Testis (tissue), 3 donors: ENCODE data around the gene TARDBP. TPM values are rescaled to one million over a fixed set of nuclear protein-coding genes. Genes with fewer than 3 reads are reported as not detected.
"Not testable (repeated sequence)": the region's sequence is repeated elsewhere in the genome, so short reads cannot be mapped to it uniquely, and the experiment has no call there.

ENCODE experiments used
- DNase-seq: peaks from one replicate; pipeline ENCODE4 v3.0.0-alpha.2; 2019
- H3K27ac ChIP-seq, 2 donors: fragments of 200-600 bp; sonication (generic); one replicate each; pipeline ENCODE4 v1.5.1; 2019
- H3K27me3 ChIP-seq: fragments of 200-600 bp; sonication (generic); one replicate; pipeline ENCODE4 v1.5.1; 2019
- H3K36me3 ChIP-seq: fragments of 200-600 bp; sonication (generic); one replicate; pipeline ENCODE4 v1.5.1; 2017; ENCODE audit warnings: low read depth; ENCODE audit errors: missing control alignments
- H3K4me1 ChIP-seq: fragments of 200-600 bp; sonication (generic); one replicate; pipeline ENCODE4 v1.5.1; 2019
- H3K4me3 ChIP-seq, 2 donors: fragments of 200-600 bp; sonication (generic); one replicate each; pipeline ENCODE4 v1.5.1; 2017 to 2019
- H3K9me3 ChIP-seq: fragments of 200-600 bp; sonication (generic); one replicate; pipeline ENCODE4 v1.5.1; 2017
- CTCF ChIP-seq, 3 experiments: fragments of 450-650 bp in 2 of 3; fragments of 200-600 bp in 1 of 3; sonication (generic) in 1 of 3; IDR thresholded peaks; one replicate each; pipeline ENCODE4 v1.5.1; 2016 to 2019; ENCODE audit warnings: antibody characterized with exemption in 3 of 3, mild to moderate bottlenecking in 2 of 3, moderate library complexity in 1 of 3
- POLR2A ChIP-seq: fragments of 450-650 bp; IDR thresholded peaks from one replicate; pipeline ENCODE4 v1.6.1; 2017; ENCODE audit warnings: antibody characterized with exemption, mild to moderate bottlenecking, moderate library complexity
- WGBS, 2 donors: methylation state at CpG; one replicate each; pipeline ENCODE4 v1.1.5; 2018; 5-methylcytosine and 5-hydroxymethylcytosine counted together
- intact Hi-C: fragments of 100-400 bp; cut with DNase I; formaldehyde crosslinking; loops from one replicate; pipeline ENCODE4 v1.15.1; 2023; ENCODE audit warnings: low total_unique reads
- polyA plus RNA-seq: library from polyadenylated mRNA; stranded (reverse); fragments of 350-450 nt; fragmentation: Illumina TruSeq; extraction: RNeasy Lipid Tissue Mini Kit (QIAGEN cat#74804); gene quantifications from one replicate; pipeline ENCODE4 v1.2.3, GENCODE V29; 2014; ENCODE audit warnings: low read depth, low replicate concordance; ENCODE audit not compliant: insufficient read depth
- total RNA-seq, 2 donors: library from RNA; depleted of rRNA; stranded (reverse); fragments of >200 nt; gene quantifications; one replicate each; pipeline ENCODE4 v1.2.3, GENCODE V29; 2016

TARDBP gene
- total and polyA plus RNA-seq, 3 donors from 2014 or later = 142 to 207 (median 185) TPM

GRCh38 chr1:11013160-11013531 lies 692 bp downstream of the TARDBP start:
- DNase-seq = no peak
- Histone ChIP-seq H3K9me3 (no peaks in the 10 kb centered on the region), H3K36me3 (no peaks in the 10 kb centered on the region), H3K27me3 (no peaks in the 10 kb centered on the region), H3K4me3 (peak overlapping the region; percentile 100), H3K27ac (peak overlapping the region; percentile 97 to 99), H3K4me1 (peaks cover 16% of the 10 kb centered on the region)
- intact Hi-C loops = no loop called here
- WGBS, 2 donors = 0 to 4% methylated on average over 8 to 11 of the region's 11 CpGs
- TF ChIP-seq POLR2A (no peak), CTCF (IDR thresholded peaks at IDR 0.05) (no peak)

DNA sequence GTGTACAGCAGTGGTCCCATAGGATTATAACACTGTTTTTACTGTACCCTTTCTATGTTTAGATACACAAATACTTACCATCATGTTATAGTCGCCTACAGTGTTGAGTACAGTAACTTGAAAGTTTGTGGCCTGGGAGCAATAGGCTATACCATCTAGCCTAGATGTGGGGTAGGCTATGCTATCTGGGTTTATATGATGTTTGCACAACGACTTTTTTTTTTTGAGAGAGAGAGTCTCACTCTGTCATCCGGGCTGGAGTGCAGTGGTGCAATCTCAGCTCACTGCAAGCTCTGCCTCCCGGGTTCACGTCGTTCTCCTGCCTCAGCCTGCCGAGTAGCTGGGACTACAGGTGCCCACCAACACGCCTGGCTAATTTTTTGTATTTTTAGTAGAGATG lies 6.9 kb downstream of the TARDBP start:
- not testable (repeated sequence) for H3K4me1 ChIP-seq

DNA sequence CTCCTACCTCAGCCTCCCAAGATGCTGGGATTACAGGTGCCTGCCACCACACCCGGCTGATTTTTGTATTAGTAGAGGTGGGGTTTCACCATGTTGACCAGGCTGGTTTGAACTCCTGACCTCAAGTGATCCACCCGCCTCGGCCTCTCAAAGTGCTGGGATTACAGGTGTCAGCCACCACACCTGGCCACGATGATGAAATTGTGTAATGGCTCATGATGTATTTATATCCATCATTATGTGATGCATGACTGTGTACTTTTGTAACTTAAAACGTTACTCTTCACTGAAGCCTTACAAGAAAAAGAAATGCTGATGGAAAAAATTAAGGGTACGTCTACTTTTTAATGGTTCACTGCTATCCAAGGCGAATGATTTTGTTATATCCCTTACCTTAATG lies 7.5 kb downstream of the TARDBP start:
- TF ChIP-seq POLR2A (no peak), CTCF (IDR thresholded peaks at IDR 0.05) (no peak)
- H3K4me3 ChIP-seq = no peak overlapping the region
- DNase-seq = no peak
- no peaks in the 10 kb centered on the region for H3K27me3 ChIP-seq
- H3K4me1 ChIP-seq = no peaks in the 10 kb centered on the region
- H3K9me3 ChIP-seq = no peaks in the 10 kb centered on the region
- 87 to 94% methylated on average over 7 of the region's 7 CpGs for WGBS, 2 donors
- intact Hi-C loops = no loop called here
- no peaks in the 10 kb centered on the region for H3K36me3 ChIP-seq
- no peak overlapping the region for H3K27ac ChIP-seq

More for the DNA sequence above, 6.9 kb downstream of the TARDBP start:
- H3K36me3 ChIP-seq, H3K9me3 ChIP-seq, H3K27ac ChIP-seq, H3K4me3 ChIP-seq, intact Hi-C loops, DNase-seq, H3K27me3 ChIP-seq: not testable (repeated sequence)
- 88 to 89% methylated on average over 8 of the region's 8 CpGs for WGBS, 2 donors

GRCh38 chr1:11023201-11023600 lies 10.7 kb downstream of the TARDBP start:
- intact Hi-C loops = no loop called here
- WGBS, 2 donors = 93 to 95% methylated on average over 14 of the region's 14 CpGs
- H3K4me1 ChIP-seq = no peaks in the 10 kb centered on the region
- no peaks in the 10 kb centered on the region for H3K36me3 ChIP-seq
- no peak for DNase-seq
- TF ChIP-seq CTCF (IDR thresholded peaks at IDR 0.05) = no peak
- no peak for TF ChIP-seq POLR2A
- H3K27ac ChIP-seq = no peak overlapping the region
- H3K4me3 ChIP-seq = no peak overlapping the region
- no peaks in the 10 kb centered on the region for H3K27me3 ChIP-seq
- no peaks in the 10 kb centered on the region for H3K9me3 ChIP-seq

GRCh38 chr1:11024154-11024873 lies 11.9 kb downstream of the TARDBP start:
- 75 to 82% methylated on average over 3 of the region's 3 CpGs for WGBS, 2 donors
- no peak for DNase-seq
- H3K27me3 ChIP-seq = no peaks in the 10 kb centered on the region
- no peaks in the 10 kb centered on the region for H3K9me3 ChIP-seq
- H3K36me3 ChIP-seq = no peaks in the 10 kb centered on the region
- H3K4me3 ChIP-seq = no peak overlapping the region
- no peaks in the 10 kb centered on the region for H3K4me1 ChIP-seq
- intact Hi-C loops = no loop called here
- H3K27ac ChIP-seq = no peak overlapping the region
- no peak for TF ChIP-seq CTCF (IDR thresholded peaks at IDR 0.05)
- TF ChIP-seq POLR2A = no peak
